AG04450 (cell line): ENCODE results near the gene ARFGAP1. TPM values are rescaled to one million over a fixed set of nuclear protein-coding genes. Genes with fewer than 3 reads are reported as not detected.

Experiments
- CTCF ChIA-PET: fragments of 300-600, 350-600 bp; formaldehyde crosslinking; extraction: SDS; loops from one replicate; lab custom pipeline; 2022; ENCODE audit warnings: antibody characterized with exemption, inconsistent platforms; lab: Charles Lee
- POLR2A ChIA-PET: fragments of 350-600 bp; formaldehyde crosslinking; extraction: SDS; loops from one replicate; lab custom pipeline; 2021; ENCODE audit warnings: antibody characterized with exemption, inconsistent platforms; lab: Yijun Ruan, JAX
- DNase-seq: peaks from one replicate; pipeline ENCODE4 v3.0.0-alpha.2; 2011; ENCODE audit warnings: low read depth, low spot score
- H3K27ac ChIP-seq: one replicate; pipeline ENCODE4 v1.5.1; 2012; ENCODE audit warnings: low read depth, low read length, control low read depth
- H3K27me3 ChIP-seq: one replicate; pipeline ENCODE4 v1.6.0; 2012; ENCODE audit warnings: low read length; ENCODE audit not compliant: control insufficient read depth, insufficient read depth
- H3K4me3 ChIP-seq: 2 replicates; pipeline ENCODE4 v1.5.1; 2011; ENCODE audit warnings: mild to moderate bottlenecking, low read depth, low read length, control low read depth
- H3K9me3 ChIP-seq: 2 replicates; pipeline ENCODE4 v1.5.1; 2012; ENCODE audit warnings: low read length; ENCODE audit not compliant: control insufficient read depth, insufficient read depth
- CTCF ChIP-seq: IDR thresholded peaks from 2 replicates; pipeline ENCODE4 v1.5.1; 2011; ENCODE audit warnings: low read depth, low read length, control low read depth, inconsistent platforms
- polyA plus RNA-seq: library from polyadenylated mRNA; depleted of rRNA; stranded (reverse); fragments of >200 nt; gene quantifications from 2 replicates; pipeline ENCODE4 v1.2.3, GENCODE V29; 2011

The ARFGAP1 gene
- polyA plus RNA-seq, 1 experiment = 52.6 TPM

GRCh38 chr20:63313349-63314014, 40.9 kb downstream of the ARFGAP1 start:
- H3K27me3 ChIP-seq = peaks cover 3% of the 10 kb centered on the region
- ChIA-PET POLR2A (no interaction called here), CTCF (no interaction called here)
- DNase-seq = no peak
- TF ChIP-seq CTCF = no peak
- no peak overlapping the region for H3K4me3 ChIP-seq
- H3K9me3 ChIP-seq = no peaks in the 10 kb centered on the region; the same call in 1 of the 2 replicates
- no peak overlapping the region for H3K27ac ChIP-seq

GRCh38 chr20:63314015-63314471, 41.4 kb downstream of the ARFGAP1 start:
- no peak overlapping the region for H3K4me3 ChIP-seq
- no peaks in the 10 kb centered on the region; the same call in 1 of the 2 replicates for H3K9me3 ChIP-seq
- no peak for DNase-seq
- H3K27ac ChIP-seq = no peak overlapping the region
- peaks cover 3% of the 10 kb centered on the region for H3K27me3 ChIP-seq
- ChIA-PET CTCF (no interaction called here), POLR2A (no interaction called here)
- TF ChIP-seq CTCF = no peak

- no peak overlapping the region for H3K27ac ChIP-seq
- H3K27me3 ChIP-seq = peaks cover 3% of the 10 kb centered on the region
- CTCF ChIA-PET = no interaction called here
- POLR2A ChIA-PET = no interaction called here
- H3K4me3 ChIP-seq = no peak overlapping the region
- no peaks in the 10 kb centered on the region; the same call in 1 of the 2 replicates for H3K9me3 ChIP-seq
- DNase-seq = no peak
- TF ChIP-seq CTCF = no peak
Observed at GRCh38 chr20:63314566-63315239, 42.1 kb downstream of the ARFGAP1 start.

- DNase-seq = no peak
- Histone ChIP-seq H3K27me3 (peaks cover 5% of the 10 kb centered on the region), H3K9me3 (no peaks in the 10 kb centered on the region), H3K4me3 (no peak overlapping the region), H3K27ac (no peak overlapping the region)
- POLR2A ChIA-PET = no interaction called here
- TF ChIP-seq CTCF = no peak
- CTCF ChIA-PET = no interaction called here
Observed at GRCh38 chr20:63315240-63315689, 42.7 kb downstream of the ARFGAP1 start.
